Measurements from ENCODE around the gene SGO1.
"Not testable (repeated sequence)": the region's sequence is repeated elsewhere in the genome, so short reads cannot be mapped to it uniquely, and the experiment has no call there.

The SGO1 gene

DNA sequence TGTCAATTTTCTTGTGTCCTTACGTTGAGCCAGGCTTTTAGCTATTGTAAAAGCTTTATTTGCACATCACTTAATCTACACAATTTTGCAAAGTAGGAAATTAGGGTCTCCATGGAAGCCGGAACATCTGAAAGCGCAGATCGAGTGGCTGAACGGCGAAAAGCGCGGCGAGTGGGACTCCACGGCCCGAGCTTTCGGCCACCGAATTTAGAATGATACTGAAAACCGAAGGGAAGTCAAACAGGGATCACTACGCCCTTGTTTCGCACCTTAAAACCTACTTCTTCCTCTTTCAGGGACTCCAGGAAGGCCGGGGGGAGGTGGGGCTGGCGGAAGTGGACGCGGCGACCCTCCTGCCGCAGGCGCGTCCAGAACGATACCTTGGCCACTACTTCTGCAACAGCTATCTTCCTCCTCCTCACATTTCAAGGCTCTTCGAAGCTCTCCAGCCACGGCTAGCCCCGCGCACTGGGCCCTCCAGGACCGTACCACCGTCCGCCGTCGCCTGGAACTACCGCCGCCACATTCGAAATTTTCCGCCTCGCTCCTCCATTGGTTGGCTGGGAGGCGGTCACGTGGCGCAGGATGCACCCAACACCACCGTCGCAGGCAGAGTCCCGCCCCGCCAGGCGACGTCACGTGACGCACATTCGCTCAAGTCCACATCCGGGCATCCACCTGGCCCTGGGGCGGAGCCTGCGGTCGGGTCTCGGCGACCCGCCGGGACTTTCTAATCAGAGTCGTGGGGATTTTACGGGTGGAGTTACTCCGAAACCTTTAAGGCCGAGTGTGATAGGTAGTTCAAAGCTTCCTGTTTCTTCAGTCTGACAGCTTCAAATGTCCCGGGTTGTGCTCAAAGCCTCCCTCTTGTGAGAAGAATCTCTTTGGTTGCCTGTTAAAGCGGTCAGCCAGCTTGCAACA, at the start of gene SGO1:
Gene SGO1, minus strand, starts transcription at position 528 of the 921 bp plus-strand sequence. CDS start 2,179 bp downstream, outside the sequence.
- DNase-seq (ENCODE audit: low read depth) = peak; percentile 100

DNA sequence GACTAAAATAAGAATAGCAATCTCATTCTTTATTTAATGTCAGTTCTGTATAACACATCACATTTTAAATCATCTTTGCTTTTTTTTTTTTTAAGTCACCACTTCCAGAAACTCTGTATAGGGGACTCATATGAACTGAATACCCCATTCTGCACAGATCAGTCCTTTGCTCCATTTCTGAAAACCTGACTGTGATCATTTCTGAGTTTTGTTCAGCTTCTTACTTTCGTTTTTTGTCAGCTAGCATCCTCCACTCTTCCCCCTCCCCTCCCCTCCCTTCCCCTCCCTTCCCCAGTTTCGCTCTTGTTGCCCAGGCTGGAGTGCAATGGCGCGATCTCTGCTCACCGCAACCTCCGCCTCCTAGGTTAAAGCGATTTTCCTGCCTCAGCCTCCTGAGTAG, 49.8 kb upstream of the SGO1 start:
- no peak for DNase-seq (ENCODE audit: low read depth)

DNA sequence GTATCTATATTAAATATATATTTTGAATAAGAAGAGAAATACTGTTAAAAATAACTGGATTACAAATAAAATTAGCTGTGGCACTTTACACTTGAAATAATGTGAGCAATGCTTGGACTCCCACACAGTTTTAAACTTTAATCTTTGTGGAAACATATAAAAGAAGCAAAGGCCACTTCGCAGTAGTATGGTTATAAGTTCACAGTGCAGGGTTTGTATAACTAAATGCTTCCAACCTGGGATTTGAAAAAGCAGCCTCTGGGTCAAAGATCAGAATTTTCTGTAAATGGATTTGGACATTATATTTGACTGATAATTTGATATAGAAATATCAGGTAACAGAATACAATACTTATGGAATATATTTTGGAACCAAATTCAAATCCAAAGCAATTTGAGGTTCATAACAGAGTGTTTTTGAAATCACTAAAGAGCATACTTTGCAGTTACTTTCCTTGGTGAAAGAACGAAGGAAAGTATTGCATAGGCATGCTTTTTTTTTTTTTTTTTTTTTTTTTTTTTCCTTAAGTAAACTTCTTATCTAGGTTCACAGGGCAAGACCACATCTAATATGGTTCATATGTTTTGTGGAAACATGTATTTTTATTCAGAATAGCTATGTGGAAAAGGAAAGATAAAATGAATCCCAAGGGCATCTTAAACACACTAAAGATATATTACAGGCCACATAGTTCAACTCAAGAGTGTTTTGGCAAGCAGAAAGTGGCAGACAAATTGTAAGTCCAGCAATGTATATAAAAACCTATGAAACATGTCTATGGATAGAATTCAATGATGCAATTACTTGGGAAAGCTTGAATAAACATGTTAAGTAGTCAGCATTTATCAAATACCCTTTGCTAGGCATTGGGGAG, 47.1 kb upstream of the SGO1 start:
- no peak for DNase-seq (ENCODE audit: low read depth)

DNA sequence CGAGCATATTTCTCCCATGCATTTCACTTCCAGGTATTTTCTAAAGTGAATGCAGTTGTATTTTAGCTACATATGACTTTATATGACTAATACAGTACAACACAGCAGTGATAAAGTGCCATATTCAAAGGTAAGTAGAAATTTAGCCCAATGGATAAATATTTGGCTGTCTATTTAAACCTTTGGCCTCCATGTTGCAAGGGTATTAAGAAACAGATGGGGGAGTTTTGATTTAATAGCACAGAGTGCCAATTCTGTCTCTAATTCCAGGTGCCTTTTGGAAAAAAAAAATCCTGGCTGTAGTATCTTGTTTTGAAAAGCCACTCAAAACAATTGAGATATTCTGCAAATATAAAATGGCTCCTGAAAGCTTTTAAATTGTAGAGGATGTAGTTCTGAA, 44.9 kb upstream of the SGO1 start:
- DNase-seq (ENCODE audit: low read depth) = no peak

DNA sequence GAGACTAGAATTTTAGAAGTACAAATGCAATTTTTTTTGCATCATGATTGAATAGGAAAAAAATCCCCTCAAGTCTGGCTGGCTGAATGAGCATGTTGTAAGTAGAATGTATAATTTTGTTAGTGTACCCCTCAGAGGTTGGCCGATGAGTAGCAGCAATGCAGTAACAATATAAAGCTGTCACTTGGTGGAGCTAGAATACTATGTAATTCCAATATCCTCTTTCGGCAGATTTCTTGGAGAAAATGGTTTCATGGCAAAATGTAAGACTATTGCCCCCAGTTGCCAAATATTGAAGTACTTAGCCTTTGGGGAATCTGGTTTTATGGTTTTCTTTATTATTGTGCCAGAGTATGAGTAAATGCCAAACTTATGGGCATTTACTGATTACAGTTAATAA, 39.8 kb upstream of the SGO1 start:
- no peak for DNase-seq (ENCODE audit: low read depth)

DNA sequence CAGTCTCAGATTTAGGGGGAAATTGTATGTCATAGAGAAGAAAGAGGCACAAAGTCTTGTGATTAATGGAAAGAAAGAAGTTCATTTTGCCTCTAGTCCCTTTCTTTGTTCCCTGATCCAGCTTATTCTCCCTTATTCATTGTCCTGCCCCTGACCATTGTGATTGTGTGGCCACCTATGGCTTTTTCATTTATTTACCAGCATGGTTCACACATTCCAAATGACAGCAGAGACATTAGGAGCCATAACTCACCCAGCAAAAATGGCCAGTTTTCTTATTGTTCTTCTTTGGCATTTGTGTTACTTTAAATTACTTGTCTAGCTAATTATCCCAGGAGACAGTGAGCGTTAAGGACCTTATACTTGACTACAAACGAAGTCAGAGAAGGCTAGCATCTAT, 36.3 kb upstream of the SGO1 start:
- DNase-seq (ENCODE audit: low read depth) = no peak

DNA sequence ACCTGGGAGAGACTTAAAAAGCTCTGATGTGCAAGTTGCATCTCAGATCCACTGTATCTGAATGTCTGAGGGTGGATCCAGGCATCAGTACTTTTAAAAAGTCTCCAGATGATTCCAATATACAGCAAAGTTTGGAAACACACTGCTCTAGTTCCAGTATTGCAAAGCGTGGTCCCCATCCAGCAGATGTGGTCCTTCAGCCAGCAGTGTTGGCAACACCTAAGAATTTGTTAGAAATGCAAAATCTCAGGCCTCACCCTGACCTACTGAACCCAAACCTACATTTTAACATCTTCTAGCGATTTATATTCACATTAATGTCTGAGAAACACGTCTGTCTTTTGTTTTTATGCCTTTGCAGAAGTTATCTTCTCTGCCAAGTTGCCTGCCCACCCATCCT, 32.2 kb upstream of the SGO1 start:
- DNase-seq (ENCODE audit: low read depth) = no peak

DNA sequence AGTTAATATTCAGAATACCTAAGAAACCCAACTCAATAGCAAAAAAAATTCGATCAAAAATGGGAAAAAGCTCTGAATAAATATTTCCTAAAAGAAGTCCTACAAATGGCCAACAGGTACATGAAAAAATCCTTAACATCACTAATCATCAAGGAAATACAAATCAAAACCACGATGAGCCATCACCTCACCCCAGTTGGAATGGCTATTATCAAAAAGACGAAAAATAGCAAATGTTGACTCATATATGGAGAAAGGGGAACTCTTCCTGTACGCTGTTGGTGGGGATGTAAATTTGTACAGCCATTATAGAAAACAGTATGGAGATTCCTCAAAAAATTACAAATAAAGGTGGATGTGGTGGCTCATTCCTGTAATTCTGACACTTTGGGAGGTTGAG, 29.6 kb upstream of the SGO1 start:
- DNase-seq (ENCODE audit: low read depth) = no peak

DNA sequence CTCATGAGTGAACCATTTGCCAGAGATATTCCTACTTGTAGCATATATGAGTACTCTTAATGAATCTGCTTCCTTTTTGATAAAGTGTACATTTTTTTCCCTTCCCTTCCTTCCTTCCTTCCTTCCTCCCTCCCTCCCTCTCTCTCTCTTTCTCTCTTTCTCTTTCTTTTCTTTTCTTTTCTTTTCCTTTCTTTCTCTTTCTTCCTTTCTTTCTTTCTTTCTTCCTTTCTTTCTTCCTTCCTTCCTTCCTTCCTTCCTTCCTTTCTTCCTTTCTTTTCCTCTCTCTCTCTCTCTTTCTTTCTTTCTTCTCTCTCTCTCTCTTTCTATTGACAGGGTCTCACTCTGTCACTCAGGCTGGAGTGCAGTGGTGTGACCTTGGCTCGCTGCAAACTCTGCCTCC, 27.5 kb upstream of the SGO1 start:
- not testable (repeated sequence) for DNase-seq (ENCODE audit: low read depth)

DNA sequence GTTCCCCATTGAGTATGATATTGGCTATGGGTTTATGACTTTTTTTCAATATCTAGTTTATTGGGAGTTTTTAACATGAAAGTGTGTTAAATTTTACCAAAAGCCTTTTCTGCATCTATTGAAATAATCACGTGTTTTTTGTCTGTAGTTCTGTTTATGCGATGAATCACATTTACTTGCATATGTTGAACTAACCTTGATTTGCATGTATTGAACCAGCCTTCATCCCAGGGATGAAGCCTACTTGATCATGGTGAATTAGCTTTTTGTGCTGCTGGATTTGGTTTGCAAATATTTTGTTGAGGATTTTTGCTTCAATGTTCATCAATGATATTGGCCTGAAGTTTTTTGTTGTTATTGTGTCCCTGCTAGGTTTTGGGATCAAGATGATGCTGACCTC, 21.9 kb upstream of the SGO1 start:
- DNase-seq (ENCODE audit: low read depth) = not testable (repeated sequence)

DNA sequence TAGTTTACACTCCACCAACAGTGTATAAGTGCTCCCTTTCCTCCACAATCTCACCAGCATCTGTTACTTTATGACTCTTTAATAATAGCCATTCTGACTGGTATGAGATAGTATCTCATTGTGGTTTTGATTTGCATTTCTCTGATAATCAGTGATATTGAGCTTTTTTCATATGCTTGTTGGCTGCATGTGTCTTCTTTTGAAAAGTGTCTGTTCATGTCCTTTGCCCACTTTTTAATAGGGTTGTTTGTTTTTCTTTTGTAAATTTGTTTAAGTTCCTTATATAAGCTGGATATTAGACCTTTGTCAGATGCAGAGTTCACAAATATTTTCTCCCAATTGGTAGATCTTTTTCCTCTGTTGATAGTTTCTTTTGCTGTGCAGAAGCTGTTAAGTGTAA, 19.9 kb upstream of the SGO1 start:
- DNase-seq (ENCODE audit: low read depth) = not testable (repeated sequence)

DNA sequence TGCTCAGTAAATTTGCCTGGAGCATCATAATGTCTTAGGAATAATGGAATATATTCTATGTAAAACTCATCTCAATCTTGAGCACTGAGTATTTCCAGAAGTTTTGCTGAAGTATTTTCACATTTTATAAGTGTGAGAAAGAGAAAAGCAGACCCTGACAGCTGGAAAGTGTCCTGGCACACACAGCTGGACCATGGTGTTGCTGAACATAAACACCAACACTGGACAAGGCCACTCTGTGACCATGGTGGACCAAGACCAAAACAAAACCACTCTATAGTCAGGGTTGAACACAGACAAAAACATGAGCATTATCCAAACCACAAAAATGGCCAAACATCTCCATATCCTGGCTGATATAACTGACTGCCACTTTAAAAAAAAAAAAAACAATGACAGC, 15.1 kb upstream of the SGO1 start:
- no peak for DNase-seq (ENCODE audit: low read depth)

DNA sequence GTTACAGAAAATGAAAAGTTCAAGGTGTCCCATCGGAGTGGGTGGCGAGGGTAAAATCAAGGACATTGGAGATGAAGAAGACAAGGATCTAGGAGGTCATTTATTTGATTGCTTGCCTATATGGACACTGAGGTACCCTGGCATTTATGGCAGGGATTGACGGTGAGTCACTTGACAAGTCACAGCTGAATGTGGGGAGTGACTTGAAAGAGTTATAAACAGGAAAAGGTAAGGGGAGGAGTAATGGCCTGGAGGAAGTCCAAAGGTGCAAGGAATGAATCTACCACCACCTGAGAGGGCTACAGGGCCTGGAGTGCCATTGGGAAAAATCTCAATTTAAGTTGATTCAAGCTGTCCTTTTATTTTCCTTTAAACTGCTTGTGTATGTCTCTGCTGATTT, 11.8 kb upstream of the SGO1 start:
- no peak for DNase-seq (ENCODE audit: low read depth)

DNA sequence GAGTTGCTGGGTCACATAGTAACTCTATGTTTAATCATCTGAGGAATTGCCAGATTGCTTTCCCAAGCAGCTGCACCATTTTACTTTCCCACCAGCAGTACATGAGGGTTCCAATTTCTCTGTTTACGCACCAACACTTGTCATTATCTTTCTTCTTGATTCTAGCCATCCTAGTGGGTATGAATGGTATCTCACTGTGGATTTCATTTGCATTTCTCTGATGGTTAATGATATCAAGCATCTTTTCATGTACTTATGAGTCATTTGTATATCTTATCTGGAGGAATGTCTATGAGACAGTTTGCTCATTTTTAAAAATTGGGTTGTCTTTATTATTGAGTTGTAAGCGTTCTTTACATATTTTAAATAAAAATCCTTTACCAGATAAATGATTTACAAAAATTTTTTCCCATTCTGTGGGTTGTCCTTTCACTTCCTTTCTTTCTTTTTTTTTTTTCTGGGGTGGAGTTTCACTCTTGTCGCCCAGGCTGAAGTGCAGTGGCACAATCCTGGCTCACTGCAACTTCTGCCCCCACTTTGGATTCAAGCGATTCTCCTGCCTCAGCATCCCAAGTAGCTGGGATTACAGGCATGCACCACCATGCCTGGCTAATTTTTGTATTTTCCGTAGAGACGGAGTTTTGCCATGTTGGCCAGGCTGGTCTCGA, 8.9 kb upstream of the SGO1 start:
- DNase-seq (ENCODE audit: low read depth) = no peak

DNA sequence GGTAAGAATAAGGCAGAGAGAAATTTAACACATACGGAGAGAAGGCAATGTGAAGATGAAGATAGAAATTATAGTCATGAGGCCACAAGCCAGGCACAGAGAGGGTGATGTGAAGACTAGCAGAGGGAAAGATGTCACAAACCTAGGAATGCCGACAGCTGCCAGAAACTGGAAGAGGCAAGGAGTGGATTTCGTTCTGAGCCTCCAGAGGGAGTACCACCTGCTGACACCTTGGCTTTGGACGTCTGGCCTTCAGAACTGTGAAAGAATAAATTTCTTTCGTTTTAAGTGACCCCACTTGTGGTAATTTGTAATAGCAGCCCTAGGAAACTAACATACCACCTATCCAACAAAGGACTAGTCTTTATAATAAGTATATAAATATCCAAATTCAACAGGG, 5.0 kb upstream of the SGO1 start:
- no peak for DNase-seq (ENCODE audit: low read depth)

DNA sequence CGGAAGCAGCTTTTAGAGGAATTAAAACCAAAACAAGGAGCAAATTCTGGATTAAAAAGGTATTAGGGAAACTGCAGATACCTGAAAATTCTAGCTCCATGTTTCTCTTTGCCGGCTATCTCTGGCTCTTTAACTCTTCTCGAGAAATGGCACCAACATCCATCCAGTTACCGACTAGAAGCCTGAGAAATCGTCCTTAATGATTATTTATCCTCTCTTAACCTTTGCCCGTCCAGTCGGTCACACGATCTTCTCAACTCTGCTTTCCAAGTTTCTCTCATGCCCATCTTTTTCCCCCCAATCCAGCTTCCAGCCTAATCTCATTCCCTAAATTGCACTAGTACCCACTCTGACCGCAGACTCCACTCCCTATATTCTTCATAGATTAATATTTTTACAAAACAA, 596 bp upstream of the SGO1 start:
- DNase-seq (ENCODE audit: low read depth) = no peak

DNA sequence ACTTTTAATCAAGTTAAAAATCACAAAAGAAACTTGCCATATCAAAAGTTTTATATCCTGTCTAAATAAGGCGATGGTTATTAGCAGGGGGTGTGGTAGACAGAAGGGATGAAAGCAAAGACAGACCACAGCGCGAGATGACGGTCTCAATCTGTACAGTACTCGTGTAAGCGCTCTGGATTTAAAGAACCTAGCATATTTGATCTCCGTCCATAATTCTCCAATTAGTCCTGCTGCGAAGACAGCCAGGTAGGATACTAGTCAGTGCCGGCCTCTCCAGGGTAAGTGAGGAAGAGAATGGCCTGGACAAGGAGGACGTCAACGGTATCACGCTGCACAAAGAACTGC, 701 bp downstream of the SGO1 start:
- no peak for DNase-seq (ENCODE audit: low read depth)

DNA sequence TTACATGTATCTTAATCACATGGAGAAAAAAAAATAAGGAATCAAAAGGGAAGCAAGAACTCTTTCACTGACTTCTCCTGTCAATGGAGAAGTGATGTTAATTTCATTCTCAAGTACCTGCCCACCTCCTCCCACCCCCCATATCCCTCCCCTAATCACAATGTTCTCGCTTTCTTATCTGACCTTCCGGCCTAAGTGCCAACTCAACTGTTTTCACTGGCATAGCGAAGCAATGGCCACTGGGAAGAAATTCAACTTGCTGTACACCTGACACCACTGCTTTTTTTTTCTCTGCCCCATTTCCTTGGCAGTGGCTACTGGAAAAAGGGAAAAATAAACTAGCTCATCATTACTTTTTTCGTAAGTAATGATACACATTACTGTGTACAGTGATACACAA, 3.8 kb downstream of the SGO1 start:
- no peak for DNase-seq (ENCODE audit: low read depth)

DNA sequence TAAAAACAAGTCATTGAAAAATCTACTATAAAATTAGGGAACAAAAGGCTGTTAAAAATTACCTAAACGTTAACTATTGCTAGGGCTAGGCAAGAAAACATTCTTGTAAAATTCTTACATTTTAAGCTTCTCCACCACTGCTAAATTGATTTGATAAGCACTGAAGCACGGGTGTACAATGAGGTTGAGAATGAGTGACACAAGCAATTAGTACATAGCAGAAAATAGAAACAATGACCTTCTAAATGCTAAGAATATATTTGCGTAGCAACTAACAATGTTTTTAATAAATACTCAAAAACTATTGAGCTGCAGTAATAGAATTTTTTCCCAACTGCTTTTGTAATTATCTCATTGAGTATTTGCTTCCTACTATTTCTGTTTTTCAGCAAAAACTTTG, 4.7 kb downstream of the SGO1 start:
- no peak for DNase-seq (ENCODE audit: low read depth)

DNA sequence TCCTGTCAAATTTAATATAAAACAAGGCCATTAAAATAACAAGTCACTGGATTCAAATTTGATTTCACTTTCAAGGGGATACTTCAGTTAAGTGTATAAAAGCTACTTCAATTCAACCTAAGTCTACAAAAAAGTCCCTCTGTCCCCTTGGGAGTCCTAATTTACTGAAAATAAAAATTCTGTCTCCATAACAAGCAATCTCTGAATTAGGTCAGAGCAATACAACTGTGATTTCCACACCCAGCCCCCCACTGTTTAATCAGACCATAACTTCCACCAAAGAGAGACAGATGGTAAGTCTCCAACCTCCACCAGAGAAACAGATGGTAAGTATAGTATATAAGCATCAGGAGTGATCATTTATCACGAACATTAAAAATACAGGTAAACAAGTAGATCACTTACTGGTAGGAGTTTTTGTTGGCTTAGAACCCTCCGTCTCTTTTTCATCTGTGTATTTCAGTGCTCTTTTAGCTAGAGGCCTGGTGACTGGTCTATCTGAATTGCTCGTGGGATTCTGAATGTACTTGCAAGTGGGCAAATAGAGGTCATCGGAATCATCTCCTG, 12.1 kb downstream of the SGO1 start:
- no peak for DNase-seq (ENCODE audit: low read depth)

DNA sequence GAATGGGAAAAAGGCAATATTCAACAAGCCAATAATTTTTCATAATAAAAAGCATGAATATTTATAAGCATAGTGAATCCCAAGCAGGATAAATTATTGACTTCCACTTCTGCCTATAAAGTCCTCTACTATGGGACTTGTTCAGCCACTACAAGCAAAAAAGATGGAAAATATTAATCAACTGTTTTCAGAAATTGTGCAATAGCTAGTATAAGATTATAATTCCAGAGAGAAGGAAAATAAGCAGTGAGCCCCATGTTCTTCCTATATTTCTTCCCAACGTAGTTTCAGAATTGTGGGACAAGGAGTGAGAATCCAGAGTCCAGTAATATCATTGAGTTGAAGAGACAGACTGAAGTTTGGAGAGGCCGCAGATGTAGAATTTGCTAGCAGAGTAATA, 24.3 kb downstream of the SGO1 start:
- DNase-seq (ENCODE audit: low read depth) = no peak

DNA sequence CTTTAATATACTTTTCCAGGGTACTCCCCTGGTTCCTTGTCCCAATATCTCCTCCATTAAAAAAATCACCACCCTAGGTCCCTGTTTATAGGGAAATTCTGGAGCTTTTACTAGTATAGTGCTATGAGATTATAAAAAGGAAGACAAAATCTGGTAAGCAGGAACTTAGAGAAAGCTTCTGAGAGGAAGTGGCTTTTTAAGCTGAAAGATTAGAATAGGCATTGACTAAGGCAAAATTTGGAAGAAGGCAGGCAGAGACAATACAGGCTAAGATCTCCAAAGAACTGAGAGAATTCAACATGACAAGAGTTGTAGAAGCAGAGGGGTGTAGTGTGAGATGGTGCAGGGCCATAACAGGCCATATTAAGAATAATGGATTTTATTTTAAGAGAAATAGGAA, 25.8 kb downstream of the SGO1 start:
- no peak for DNase-seq (ENCODE audit: low read depth)

Measured in stimulated activated CD8-positive, alpha-beta memory T cell treated with anti-CD3 and anti-CD28 coated beads, Interleukin-12 subunit alpha, Interleukin-12 subunit beta, amount 100 ng/mL, for 4 hours (primary cell).